GM19324 (cell line): ENCODE measurements around the gene IFNA17.
"Not testable (repeated sequence)": the region's sequence is repeated elsewhere in the genome, so short reads cannot be mapped to it uniquely, and the experiment has no call there.

Source experiments
- ATAC-seq: cut with Tn5 transposase; IDR thresholded peaks from one replicate; pipeline ENCODE4 v1.9.1; 2021; ENCODE audit warnings: mild to moderate bottlenecking, moderate library complexity; ENCODE audit not compliant: unreplicated experiment, low FRiP score

IFNA17 gene

GRCh38 chr9:21212160-21212559 lies 15.9 kb downstream of the IFNA17 start:
- not testable (repeated sequence) for ATAC-seq

- ATAC-seq, result not testable (repeated sequence)
Observed at GRCh38 chr9:21210782-21211181, 17.2 kb downstream of the IFNA17 start.

- no peak for ATAC-seq
Observed at GRCh38 chr9:21210311-21210710, 17.7 kb downstream of the IFNA17 start.

- ATAC-seq, result not testable (repeated sequence)
Observed at GRCh38 chr9:21207043-21207442, 21.0 kb downstream of the IFNA17 start, which contains the start of gene IFNA10. Gene IFNA10, minus strand, starts transcription at chr9:21207143. Its CDS starts 46 bp downstream, at chr9:21207097.

- no peak for ATAC-seq
Observed at GRCh38 chr9:21205204-21205603, 22.8 kb downstream of the IFNA17 start.

- not testable (repeated sequence) for ATAC-seq
Observed at GRCh38 chr9:21202105-21202504, 25.9 kb downstream of the IFNA17 start, which contains the start of gene IFNA7. Gene IFNA7, minus strand, starts transcription at chr9:21202205. Its CDS starts 40 bp downstream, at chr9:21202165.

GRCh38 chr9:21194867-21195776 lies 32.9 kb downstream of the IFNA17 start:
- peak; percentile 93 for ATAC-seq

- ATAC-seq, result not testable (repeated sequence)
Observed at GRCh38 chr9:21187487-21187886, 40.5 kb downstream of the IFNA17 start, which contains the start of gene IFNA4. Gene IFNA4, minus strand, starts transcription at chr9:21187587. Its CDS starts 56 bp downstream, at chr9:21187531.

- ATAC-seq, result peak; percentile 94
Observed at GRCh38 chr9:21182810-21183736, 44.9 kb downstream of the IFNA17 start.
